ENCODE measurements around the gene HMGXB3.
"Not testable (repeated sequence)": the region's sequence is repeated elsewhere in the genome, so short reads cannot be mapped to it uniquely, and the experiment has no call there.

Gene HMGXB3

DNA sequence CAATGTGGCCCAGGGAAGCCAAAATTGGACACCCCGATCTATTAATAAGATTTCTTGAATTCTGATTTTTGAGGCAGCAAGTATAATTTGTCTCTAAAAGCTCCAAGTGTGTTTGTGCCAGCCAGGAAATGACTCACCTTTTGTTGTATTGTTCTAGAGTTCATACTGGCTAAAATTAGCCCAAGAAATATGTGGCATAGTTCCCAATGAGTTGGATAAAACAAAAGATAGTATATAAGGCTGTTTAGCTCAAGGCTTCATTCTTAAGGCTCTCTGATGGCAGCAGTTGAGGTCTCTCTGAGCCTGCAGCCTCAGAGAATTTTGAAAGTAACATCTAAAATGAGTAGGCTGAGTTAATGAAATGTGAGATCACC is 21.6 kb downstream of the HMGXB3 start:
- peak; percentile 86 for DNase-seq (ENCODE audit: low spot score)

DNA sequence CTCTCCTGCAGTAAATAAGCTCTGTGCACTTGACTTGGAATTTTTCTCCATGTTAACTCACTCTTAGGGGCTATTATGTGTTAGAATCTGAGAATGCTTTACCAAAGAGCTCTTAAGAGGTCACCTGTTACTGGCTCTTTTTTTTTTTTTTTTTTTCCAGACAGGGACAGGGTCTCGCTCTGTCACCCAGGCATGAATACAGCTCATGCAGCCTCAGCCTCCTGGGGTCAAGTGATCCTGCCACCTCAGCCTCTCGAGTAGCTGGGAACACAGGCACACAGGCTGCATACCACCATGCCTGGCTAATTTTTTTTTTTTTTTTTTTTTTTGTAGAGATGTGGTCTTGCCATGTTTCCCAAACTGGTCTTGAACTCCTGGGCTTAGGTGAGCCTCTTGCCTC is 22.1 kb downstream of the HMGXB3 start:
- DNase-seq (ENCODE audit: low spot score) = peak; percentile 84

DNA sequence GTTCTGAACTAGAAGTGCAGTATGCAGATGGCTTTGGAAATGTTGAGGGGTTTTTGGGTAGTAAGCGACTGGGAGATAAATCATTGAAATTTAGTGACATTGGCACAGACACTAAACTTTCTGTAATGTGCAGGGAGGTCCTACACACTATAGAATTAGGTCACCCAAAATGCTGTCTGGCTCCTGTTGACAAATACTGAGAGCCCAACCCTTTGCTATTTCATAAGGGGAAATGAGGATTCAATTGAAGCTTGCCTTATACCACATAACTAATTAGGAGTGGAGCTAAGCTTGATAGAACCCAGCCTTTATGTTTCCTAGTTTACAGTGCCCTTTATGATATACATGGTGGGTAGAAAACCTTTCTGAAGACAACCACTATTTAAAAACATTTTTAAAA is 22.6 kb downstream of the HMGXB3 start:
- DNase-seq (ENCODE audit: low spot score) = no peak

DNA sequence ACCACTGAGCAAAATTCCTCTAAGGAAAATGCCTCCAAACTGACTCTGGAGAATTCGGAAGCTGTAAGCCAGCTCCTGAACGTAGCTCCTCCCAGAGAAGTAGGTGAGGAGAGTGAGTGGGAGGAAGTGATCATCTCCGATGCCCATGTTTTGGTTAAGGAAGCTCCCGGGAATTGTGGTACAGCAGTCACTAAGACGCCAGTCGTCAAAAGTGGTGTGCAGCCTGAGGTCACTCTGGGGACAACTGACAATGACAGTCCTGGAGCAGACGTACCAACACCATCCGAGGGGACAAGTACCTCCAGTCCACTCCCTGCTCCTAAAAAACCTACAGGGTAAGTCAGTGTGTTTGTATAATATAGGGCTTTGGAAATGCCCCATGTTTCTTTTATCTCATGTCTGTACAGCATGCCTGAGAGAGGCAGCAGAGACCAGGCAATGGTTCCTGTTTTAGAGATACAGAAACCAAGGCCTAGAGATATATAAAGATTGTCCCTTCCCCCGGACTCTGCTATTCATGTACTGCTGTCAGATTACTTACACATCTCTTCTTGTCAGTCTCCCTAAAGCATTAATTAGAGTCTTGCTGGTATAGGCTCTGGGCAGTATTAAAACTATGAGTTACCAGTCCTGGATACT is 23.9 kb downstream of the HMGXB3 start:
- no peak for DNase-seq (ENCODE audit: low spot score)

DNA sequence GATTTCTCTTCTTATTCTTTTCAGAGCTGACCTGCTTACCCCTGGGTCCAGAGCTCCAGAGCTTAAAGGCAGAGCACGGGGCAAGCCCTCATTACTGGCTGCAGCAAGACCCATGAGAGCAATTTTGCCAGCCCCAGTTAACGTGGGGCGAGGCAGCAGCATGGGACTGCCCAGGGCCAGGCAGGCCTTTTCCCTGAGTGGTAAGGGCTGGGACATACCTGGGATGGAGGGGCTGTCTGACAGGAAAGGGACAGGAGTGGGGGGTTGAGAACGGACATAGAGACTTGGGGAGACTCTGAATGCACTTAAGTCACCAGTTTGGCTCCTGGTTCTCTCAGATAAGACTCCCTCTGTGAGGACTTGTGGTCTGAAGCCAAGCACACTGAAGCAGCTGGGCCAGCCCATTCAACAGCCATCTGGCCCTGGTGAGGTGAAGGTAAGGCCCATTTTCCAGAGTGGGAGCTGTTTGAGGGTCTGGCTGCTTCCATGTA is 26.2 kb downstream of the HMGXB3 start:
- no peak for DNase-seq (ENCODE audit: low spot score)

DNA sequence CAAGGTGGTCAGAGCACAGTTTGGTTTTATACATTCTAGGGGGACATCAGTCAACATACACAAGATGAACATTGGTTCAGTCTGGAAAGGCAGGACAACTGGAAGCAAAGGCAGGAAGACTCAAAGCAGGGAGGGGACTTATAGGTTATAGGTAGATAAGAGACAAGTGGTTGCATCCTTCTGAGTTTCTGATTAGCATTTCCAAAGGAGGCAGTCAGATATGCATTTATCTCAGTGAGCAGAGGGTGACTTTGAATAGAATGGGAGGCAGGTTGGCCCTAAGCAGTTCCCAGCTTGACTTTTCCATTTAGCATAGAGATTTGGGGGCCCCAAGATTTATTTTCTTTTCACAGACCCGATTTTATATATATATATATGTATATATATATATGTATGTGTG is 27.5 kb downstream of the HMGXB3 start:
- DNase-seq (ENCODE audit: low spot score) = not testable (repeated sequence)

DNA sequence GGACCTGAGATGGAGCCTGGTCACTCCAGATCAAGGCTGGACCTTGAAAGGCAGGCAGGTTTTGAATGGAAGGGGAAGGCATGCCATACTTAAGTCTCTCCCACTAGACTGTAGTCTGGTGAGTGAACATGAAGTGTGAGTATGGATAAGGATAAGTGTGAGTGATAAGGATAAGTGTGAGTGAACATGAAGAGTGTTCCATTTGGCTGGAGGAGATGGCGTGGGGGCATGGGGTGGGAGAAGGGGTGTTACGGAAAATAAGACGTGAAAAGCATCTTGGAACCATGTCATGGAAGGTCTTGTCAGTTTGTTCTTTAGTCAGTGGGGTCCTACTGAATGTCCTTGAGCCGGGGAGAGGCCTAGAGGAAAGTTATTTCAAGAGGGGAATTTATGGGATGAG is 32.8 kb downstream of the HMGXB3 start:
- no peak for DNase-seq (ENCODE audit: low spot score)

DNA sequence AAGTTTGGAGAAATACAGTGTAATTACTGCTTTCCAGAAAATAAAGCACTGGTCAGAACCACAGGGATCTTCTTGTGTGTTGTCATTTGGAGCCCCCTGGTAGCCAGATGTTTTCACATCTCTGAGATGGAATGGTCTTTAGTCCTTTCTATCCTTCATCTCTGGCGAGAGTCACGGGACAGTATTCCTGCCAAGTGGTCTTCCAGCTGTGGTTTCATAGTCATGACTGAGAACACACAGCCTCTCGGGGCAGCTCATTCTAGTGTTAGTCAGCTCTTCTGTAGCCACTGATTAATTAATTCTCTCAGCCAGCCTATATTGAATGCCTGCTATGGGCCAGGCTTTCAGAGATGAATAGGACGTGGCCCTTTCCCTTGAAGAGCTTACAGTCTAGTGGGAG is 34.1 kb downstream of the HMGXB3 start:
- DNase-seq (ENCODE audit: low spot score) = peak; percentile 34

DNA sequence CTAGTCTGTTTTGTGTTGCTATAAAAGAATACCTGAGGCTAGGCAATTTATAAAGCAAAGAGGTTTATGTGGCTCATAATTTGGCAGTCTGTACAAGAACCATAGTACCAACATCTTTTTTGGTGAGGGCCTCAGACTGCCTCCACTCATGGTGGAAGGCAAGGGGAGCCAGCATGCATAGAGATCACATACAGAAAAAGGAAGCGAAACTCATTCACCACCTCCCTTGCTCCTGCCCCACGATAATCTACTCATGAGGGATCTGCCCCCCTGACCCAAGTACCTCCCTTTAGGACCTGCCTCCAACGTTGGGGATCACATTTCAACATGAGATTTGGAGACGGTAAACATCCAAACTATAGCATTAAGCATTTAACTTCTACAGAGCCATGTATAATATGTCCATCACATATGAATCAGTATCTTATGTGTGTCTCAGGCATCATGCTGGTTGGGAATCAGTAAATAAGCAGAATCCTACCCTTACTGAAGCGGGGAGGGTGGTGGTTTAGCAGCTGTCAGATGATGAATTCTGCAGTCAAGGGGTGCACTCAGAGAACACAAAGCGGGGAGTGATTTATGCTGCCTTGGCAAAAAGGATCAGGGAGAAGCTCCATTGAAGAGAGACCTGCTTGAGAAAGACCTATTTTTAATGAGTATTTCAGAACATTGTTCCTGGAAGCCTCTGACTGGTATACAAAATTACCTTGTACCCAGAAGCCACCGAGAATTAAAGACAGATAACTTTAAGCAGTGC is 34.8 kb downstream of the HMGXB3 start:
- no peak for DNase-seq (ENCODE audit: low spot score)

DNA sequence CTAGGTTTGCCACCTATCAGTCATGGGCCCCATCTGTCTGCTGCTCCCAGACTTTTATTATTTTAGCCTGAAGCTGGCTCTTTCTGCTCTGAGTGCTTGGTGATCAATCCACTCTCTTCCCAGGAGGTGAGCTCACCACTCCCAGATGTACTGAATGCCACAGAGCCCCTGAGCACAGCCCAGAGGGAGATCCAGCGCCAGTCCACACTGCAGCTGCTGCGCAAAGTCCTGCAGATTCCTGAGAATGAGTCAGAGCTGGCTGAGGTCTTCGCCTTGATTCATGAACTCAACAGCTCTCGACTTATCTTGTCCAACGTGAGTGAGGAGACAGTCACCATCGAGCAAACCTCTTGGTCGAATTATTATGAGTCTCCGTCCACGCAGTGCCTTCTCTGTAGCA is 36.0 kb downstream of the HMGXB3 start:
- peak; percentile 37 for DNase-seq (ENCODE audit: low spot score)

DNA sequence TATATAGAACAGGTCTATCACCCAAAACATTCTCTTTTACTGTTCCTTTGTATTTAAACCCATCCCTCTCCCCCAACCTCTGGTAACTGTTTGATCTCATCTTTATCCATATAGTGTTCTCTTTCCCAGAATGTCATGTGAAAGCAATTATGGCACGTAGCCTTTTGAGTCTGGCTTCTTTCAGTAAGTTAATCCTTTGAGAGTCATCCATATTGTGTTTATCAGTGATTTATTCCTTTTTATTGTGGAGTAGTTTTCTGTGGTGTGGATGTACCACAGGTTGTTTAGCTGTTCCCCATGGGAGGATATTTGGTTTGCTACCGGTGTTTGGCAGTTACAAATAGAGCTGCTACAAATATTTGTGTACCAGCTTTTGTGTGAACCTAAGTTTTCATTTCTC is 38.0 kb downstream of the HMGXB3 start:
- no peak for DNase-seq (ENCODE audit: low spot score)

DNA sequence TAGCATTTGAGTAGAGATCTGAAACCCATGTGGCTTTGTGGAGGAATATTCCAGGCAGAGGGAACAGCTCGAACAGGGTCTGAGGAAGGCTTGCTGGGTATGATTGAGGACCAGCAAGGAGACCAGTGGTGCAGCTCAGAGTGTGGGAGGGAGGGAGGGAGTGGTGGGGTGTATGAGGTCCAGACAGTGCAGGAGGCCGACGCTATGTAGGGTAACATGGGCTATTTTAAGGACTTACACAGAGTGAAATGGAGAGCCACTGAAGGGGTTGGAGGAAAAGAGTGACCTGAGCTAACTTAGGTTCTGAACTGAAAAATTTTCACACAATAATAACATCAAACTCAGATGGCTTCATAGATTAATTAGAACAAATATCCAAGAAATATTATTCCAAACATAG is 41.9 kb downstream of the HMGXB3 start:
- DNase-seq (ENCODE audit: low spot score) = no peak

DNA sequence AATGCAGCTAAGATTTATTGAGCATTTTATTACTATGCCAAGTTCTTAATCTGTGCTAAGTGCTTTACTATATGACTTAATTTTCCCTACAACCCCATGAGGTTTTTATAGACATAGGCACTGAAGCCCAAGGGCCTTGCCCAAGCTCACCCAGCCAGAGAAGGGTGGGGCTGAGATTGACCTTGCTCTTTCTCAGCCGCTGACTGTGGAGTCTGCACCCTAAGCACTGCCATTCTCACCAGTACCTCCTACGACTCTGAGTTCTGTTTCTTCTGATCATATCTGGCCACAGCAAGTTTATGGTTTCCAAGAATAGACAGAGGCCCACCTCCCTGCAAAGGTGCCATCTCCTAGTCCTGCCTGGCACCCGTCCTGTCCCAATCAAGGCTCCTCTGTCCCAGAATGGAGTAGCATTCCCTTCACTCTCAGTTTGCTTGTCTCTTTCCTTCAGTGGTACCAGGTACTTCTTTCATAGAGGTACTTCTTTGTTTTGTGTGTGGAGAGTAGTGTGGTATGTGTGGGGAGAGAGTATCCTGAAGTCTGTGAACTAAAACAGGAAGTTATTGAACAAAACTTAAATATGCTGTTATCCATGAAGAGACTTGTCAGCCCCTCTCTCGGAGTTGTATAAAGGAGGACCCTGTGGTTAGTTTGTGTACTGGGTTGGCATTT is 43.3 kb downstream of the HMGXB3 start:
- peak; percentile 9 for DNase-seq (ENCODE audit: low spot score)

DNA sequence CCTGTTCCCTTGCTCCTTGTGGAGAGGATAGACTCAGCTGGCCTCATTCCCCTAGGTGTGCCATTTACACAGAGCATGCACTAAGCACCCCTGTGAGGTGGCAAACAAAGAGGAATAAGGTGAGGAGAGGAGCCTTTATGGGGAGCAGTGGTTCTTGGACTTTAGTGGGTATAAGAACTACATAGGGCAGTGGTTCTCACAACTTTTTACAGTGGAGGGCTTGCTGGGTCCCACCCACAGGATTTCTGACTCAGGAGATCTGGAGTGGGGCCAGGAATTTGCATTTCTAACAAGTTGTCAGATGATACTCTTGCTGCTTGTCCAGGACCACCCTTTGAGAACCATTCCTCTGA is 43.8 kb downstream of the HMGXB3 start:
- peak; percentile 20 for DNase-seq (ENCODE audit: low spot score)

DNA sequence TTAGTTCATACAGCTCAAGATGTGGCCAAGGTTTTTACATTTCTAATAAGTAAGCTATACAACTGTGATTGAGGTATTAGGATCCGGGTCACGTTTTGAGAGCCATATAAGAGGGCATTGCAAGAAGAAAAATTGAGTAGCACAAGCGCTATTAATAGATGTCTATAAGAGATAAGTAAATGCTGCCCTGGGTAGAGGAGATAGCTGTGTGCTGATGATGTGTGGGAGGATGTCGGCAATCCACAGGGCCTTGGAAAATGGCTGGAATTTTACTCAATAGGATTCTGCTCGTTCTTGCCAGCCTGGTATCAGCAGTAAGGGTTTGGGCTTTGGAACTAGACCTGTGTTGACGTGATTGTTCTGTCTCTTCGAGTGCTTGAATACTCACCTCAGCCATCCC is 44.2 kb downstream of the HMGXB3 start:
- no peak for DNase-seq (ENCODE audit: low spot score)

DNA sequence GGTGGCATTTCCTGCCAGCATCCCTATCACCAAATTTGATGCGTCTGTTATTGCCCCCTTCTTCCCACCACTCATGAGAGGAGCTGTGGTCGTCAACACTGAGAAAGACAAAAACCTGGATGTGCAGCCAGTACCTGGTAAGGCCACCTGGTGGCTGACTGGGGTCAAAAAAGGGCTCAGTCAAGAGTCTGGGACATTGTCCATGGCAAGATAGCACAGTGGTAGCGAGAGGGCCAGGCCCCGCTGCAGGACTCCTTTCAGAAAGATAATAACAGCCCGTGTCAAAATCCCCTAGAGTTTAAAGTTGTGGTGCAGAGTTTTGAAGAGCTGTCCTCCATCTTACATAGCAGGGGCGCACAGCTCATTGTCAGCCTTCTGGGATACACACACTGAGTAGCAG is 45.0 kb downstream of the HMGXB3 start:
- no peak for DNase-seq (ENCODE audit: low spot score)

DNA sequence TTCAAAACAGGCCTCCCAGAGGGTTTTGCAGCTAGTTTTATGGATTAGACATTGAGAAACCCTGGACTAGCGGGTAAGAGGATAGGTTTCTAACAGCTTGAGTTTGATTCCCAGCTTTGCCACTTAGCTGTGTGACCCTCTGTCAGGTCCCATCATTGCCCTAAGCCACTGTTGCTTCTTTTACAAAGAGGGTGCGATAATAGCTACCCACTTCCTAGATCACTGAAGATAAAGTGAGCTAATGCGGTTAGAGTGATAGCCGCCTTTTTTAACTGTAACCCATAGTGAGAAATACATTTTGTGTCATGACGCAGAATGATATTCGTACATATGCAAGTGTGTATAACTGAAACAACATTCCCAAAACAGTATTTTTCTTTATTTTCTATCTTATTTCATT is 45.5 kb downstream of the HMGXB3 start:
- DNase-seq (ENCODE audit: low spot score) = no peak

DNA sequence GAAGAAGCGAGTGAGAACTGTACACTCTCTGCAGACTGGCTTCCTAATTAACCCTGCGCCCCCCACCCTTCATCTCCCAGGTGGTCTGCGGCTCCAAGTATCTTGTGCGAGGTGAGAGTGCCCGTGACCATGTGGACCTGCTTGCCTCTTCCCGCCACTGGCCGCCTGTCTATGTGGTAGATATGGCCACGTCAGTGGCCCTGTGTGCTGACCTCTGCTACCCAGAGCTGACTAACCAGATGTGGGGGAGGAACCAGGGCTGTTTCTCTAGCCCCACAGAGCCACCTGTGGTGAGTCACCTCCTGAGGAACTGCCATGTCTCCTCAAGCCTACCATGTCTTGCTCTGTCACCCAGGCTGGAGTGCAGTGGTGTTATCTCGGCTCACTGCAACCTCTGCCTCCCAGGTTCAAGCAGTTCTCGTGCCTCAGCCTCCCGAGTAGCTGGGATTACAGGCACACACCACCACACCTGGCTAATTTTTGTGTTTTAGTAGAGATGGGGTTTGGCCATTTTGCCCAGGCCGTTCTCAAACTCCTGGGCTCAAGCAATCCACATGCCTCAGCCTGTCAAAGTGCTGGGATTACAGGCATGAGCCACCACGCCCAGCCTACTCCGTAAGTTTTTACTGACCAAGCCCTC is 49.8 kb downstream of the HMGXB3 start:
- DNase-seq (ENCODE audit: low spot score) = peak; percentile 90

DNA sequence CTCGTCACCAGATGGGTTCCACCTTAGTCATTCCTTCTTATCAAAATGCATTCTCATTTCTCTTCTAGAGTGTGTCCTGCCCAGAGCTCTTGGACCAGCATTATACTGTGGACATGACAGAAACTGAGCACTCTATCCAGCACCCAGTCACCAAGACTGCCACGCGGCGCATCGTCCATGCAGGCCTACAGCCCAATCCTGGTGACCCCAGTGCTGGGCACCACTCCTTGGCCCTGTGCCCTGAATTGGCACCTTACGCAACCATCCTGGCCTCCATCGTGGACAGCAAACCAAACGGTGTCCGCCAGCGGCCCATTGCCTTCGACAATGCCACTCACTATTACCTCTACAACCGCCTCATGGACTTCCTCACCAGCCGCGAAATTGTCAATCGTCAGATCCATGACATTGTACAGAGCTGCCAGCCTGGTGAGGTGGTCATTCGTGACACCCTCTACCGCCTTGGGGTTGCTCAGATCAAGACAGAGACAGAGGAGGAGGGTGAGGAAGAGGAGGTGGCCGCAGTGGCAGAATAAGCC is 51.2 kb downstream of the HMGXB3 start:
- DNase-seq (ENCODE audit: low spot score) = no peak

DNA sequence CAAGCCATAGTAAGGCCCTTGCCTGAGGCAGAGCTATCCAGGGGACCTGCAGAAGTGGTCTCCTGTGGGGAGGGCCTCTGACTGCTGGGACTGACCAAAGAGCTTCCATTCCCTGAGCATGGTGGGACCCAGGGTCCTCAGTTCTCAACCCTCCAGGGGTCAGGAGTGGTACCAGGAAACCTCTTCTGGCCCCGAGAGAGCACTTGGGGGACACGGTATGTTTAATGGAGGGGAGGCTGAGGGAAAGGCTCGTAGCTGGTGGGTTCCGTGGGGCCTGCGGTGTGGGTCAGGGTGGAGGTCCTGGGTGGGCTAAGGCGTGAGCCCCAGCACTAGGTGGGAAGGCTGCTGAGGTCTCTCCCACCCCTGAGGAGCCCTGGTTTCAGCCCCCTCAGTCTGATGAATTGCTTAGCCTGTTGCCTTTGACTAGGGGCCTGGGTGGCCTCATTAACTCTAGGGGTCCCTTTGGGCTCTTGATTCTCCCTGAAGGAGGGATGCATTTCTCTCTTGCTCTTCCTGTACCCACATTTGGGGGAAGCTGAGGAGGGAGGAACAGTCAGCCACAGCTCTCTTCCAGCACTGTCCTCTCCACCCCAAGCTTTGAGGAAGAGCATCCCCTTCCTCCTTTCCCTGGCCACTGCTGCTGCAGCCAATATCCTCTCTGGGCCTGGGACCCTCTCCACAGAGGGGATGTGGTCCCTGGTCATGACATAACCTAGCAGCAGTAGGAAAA is 51.9 kb downstream of the HMGXB3 start:
- no peak for DNase-seq (ENCODE audit: low spot score)

DNA sequence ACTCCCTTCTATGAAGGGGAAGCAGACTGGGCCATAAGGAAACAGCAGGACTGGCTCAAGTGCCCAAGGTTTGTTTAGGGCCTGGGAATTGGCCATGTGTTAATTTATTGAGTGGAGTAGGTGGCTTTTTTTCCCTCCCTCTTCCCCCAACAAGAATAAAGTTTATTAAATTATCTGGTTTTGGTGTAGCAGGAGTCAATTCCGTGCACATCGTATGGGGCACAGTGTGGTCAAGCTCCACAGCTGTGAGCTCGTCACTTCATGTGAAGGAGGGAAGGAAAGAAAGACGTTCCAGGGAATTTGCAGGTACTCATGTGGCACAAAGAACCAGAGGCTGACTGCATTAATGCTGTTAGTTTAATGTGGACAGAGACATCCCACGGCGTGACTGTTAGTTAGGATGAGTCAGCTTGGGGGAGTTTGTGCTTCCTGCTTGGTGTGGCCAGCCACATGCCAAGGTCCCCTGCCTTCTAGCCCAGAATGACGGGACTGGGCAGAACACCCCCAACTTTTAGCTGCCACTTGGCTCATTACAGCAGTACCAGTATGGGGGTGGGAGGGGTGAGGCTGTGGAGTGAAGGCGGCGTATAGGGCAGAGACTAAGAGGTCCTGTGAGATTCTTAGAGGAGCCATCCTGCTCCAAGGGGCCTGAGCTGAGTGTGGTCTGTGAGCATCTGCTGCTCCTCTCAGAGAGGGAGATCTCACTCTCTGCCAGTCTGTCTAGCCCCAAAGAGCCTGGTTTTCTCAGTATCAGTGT is 52.6 kb downstream of the HMGXB3 start:
- peak; percentile 82 for DNase-seq (ENCODE audit: low spot score)
